ENCODE measurements around the gene CYBA. TPM values are rescaled to one million over a fixed set of nuclear protein-coding genes. Genes with fewer than 3 reads are reported as not detected.
"Not testable (repeated sequence)": the region's sequence is repeated elsewhere in the genome, so short reads cannot be mapped to it uniquely, and the experiment has no call there.

The CYBA gene
- polyA plus RNA-seq, 3 donors: 92.4 to 157 (median 142) TPM

- not testable (repeated sequence) for DNase-seq (ENCODE audit: extremely low read depth in 1 of 11, low read depth in 9 of 11, low spot score in 4 of 11)
Observed at GRCh38 chr16:88609426-88609825, 41.4 kb downstream of the CYBA start.

DNA sequence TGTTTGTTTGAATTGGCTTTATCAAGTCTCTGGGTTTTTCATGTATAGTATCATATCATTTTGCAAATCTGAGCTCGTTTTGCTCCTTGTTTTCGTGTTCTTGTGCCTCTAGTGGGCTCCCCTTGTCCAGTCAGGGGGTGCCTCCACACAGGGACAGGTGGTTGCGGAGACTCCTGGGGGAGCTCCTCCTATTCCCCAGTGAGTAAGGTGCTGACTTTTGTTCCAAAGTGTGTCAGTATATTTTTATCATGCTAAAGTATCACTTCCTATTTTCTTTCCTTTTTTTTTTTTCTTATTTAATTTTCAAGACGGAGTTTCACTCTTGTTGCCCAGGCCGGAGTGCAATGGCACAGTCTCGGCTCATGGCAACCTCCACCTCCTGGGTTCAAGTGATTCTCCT lies 42.8 kb downstream of the CYBA start:
- DNase-seq (ENCODE audit: extremely low read depth in 1 of 11, low read depth in 9 of 11, low spot score in 4 of 11): no peak

DNA sequence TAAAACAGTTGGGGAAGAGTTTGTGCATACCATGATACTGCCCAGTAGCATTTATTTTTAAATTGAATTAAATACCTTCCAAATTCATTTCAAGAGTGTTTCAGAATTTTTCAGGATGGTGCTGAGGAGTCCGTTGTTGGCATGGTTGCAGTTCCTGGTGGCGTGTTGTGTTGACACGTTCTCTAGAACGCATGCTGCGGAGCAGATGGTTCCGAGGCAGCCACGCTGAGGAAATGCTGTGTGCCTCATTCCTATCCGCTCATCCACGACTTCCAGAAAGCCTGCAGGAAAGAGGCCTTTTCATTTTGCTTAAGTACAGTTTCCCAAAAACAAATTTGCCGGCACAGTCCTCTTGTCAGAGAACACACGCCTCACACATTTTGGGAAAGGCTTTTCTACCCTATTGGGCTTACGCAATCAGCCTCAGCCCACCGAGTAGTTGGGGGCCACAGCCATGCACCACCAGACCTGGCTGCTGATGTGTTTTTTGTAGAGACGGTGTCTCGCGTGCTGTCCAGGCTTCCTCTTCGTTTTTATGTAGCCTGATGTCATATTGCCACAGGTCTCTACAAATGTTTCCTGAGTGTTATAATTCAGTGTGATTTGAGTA lies 44.6 kb downstream of the CYBA start:
- no peak for DNase-seq (ENCODE audit: extremely low read depth in 1 of 11, low read depth in 9 of 11, low spot score in 4 of 11)

GRCh38 chr16:88605186-88606147 lies 45.4 kb downstream of the CYBA start:
- DNase-seq (ENCODE audit: extremely low read depth in 1 of 11, low read depth in 9 of 11, low spot score in 4 of 11): no peak

- DNase-seq (ENCODE audit: extremely low read depth in 1 of 11, low read depth in 9 of 11, low spot score in 4 of 11): no peak
Observed at GRCh38 chr16:88602091-88602490, 48.8 kb downstream of the CYBA start.

- DNase-seq (ENCODE audit: extremely low read depth in 1 of 11, low read depth in 9 of 11, low spot score in 4 of 11): no peak
Observed at GRCh38 chr16:88601313-88602036, 49.4 kb downstream of the CYBA start.

DNA sequence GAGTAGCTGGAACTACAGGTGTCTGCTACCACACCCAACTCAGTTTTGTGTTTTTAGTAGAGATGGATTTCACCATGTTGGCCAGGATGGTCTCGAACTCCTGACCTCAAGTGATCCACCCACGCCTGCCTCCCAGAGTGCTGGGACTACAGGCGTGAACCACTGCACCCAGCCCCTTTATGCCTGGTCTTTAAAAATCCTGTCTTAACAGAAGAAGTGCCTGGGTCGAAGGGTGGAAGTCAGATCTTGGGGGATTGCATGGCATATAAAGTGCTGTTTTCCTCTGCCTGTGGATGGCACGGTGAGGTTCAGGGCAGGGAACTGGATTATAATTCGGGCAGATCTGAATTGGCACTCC lies 50.3 kb downstream of the CYBA start:
- no peak for DNase-seq (ENCODE audit: extremely low read depth in 1 of 11, low read depth in 9 of 11, low spot score in 4 of 11)

DNA sequence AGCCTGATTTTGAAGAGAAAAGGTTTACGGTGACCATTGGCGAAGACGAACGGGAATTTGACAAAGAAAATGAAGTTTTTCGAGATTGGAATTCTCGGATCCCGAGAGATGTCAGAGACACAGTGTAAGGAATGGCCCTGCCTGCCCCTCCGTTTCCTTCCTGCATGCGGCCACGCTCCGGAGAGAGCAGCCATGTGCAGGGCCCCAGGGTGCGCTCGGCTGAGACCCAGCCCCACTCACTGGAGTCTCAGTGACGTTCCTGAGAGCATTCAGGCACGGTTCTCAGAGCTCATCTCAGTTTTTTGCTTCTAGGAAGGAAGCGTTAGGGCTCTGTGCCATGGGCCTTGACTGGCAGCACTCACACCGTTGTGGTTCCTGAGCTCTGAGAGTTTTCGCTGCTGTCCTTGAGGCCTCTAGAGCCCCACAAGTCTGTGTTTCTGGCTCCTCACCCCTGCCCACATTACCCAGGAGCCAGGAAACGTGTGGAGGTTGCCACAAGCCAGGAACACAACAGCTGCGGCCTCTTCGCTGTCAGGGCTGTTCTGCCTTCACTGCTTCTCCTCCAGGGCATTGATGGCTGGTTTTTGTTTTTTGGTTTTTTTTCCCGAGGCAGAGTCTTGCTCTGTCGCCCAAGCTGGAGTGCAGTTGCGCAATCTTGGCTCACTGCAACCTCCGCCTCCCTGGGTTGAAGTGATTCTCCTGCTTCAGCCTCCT lies 50.9 kb downstream of the CYBA start:
- no peak for DNase-seq (ENCODE audit: extremely low read depth in 1 of 11, low read depth in 9 of 11, low spot score in 4 of 11)

DNA sequence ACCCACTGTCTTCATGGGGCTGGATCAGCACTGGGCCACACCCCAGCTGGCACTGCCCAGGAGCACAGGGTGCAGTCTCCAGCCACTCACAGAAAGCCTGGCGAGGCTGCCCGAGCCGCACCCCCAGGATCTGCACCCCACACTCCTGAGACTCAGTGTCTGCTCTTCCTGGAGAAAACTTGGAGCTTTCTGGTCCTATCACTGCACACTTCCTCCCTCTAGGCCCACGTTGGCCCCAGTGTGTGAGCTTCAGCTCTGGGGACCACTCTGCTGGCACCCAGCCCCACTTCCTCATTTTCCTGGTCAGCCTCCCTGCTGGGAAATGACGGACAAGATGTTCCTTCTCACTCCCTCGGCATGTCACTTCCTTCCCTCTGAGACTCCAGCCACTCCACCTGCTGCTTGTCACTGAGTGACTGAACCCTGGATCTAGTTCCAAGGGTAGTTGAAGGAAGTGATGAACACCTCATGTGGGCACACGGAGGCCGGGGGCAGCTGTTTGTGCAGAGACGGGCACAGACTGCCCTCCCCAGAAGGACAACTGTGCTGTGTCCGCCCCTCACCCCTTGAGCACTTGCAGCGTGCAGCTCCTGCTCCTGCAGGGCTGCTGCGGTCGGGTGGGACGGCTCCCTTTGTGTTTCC lies 51.6 kb downstream of the CYBA start:
- DNase-seq (ENCODE audit: extremely low read depth in 1 of 11, low read depth in 9 of 11, low spot score in 4 of 11): peak in 2 of 11 donors; percentile 12 to 28

- DNase-seq (ENCODE audit: extremely low read depth in 1 of 11, low read depth in 9 of 11, low spot score in 4 of 11): no peak
Observed at GRCh38 chr16:88597856-88598491, 52.9 kb downstream of the CYBA start.

DNA sequence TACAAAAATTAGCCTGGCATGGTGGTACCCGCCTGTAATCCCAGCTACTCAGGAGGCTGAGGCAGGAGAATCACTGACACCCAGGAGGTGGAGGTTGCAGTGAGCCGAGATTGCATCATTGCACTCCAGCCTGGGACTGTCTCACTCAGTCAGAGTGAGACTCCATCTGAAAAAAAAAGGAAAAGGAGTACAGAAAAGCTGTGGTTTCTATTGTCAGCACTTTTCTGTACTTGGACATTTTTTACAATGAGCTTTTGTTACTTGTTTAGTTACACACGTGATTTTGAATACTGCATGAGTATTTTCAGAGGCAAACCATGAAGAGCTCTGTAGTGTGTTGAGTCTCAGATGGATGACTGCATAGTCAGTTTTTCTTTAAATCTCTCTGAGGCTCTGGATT lies 54.4 kb downstream of the CYBA start:
- DNase-seq (ENCODE audit: extremely low read depth in 1 of 11, low read depth in 9 of 11, low spot score in 4 of 11): no peak

GRCh38 chr16:88595921-88596320 lies 54.9 kb downstream of the CYBA start:
- no peak for DNase-seq (ENCODE audit: extremely low read depth in 1 of 11, low read depth in 9 of 11, low spot score in 4 of 11)

DNA sequence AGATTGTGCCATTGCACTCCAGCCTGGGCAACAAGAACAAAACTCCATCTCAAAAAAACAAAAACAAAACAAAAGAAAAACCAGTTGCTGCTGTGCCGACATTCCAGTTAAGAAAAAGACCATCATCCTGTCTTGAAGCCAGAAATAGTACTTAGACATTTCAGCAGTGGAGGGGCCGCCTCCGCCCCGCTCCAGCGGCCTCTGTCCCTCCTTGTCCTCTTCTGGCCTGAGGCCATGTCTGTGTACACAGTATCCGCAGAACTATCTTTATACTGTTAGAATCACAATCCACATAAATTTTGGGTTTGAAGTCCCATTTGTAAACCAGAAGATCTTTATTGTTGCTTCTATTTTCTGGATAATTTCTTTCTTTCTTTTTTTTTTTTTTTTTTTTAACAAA lies 55.8 kb downstream of the CYBA start:
- DNase-seq (ENCODE audit: extremely low read depth in 1 of 11, low read depth in 9 of 11, low spot score in 4 of 11): no peak

GRCh38 chr16:88593910-88594309 lies 56.9 kb downstream of the CYBA start:
- DNase-seq (ENCODE audit: extremely low read depth in 1 of 11, low read depth in 9 of 11, low spot score in 4 of 11): no peak

DNA sequence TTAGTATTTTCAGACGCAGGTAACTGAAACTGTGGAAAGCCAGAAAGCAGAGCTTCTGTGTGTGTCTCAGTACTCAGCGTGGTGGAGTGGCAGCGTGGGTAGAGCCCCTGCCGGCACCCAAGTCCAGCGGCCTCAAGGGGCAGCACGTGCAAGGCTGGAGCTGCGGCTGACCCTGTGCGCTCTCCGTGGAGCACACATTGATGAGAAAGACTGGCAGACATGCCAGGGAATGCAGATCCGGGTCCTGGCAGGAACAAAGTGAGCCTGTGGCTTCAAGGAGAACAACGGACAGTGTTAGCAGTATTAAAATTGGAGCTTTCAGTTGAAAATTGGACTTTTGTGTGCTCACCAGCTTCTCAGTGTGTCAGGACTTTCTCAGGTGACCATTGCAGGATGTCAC lies 57.4 kb downstream of the CYBA start:
- DNase-seq (ENCODE audit: extremely low read depth in 1 of 11, low read depth in 9 of 11, low spot score in 4 of 11): no peak
